ENCODE data around the gene LRRC43.

DNA sequence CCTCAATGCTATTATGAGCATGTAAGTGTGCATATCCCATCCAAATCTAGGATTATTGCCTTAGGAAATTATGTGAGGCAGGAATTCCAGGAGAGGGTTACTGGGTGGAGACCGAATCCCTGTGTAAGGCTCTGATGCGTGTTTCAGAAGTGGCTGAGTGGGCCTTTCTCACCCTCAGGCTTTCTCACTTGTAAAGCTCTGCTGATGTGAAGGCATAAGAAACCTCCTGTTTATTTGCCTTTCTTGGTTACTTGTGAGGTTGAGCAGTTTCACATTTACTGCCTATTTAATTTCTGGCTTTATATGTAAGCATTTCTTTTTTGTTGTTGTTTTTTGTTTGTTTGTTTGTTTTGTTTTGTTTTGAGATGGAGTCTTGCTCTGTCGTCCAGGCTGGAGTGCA, 19.9 kb upstream of the LRRC43 start:
- TF ChIP-seq, protein P1, sequence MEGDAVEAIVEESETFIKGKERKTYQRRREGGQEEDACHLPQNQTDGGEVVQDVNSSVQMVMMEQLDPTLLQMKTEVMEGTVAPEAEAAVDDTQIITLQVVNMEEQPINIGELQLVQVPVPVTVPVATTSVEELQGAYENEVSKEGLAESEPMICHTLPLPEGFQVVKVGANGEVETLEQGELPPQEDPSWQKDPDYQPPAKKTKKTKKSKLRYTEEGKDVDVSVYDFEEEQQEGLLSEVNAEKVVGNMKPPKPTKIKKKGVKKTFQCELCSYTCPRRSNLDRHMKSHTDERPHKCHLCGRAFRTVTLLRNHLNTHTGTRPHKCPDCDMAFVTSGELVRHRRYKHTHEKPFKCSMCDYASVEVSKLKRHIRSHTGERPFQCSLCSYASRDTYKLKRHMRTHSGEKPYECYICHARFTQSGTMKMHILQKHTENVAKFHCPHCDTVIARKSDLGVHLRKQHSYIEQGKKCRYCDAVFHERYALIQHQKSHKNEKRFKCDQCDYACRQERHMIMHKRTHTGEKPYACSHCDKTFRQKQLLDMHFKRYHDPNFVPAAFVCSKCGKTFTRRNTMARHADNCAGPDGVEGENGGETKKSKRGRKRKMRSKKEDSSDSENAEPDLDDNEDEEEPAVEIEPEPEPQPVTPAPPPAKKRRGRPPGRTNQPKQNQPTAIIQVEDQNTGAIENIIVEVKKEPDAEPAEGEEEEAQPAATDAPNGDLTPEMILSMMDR (IDR thresholded peaks at IDR 0.05; ENCODE audit: poor library complexity, severe bottlenecking), result no peak
- TF ChIP-seq EZH2 (IDR thresholded peaks at IDR 0.05; ENCODE audit: borderline replicate concordance, insufficient read depth, low read length, poor library complexity, severe bottlenecking), result no peak

Data from neural cell (in vitro differentiated cells).